HG03432 (cell line): Measurements from ENCODE around the gene SLC16A8.

Experiments used
- ATAC-seq: cut with Tn5 transposase; IDR thresholded peaks from one replicate; pipeline ENCODE4 v1.9.1; 2021; ENCODE audit warnings: mild to moderate bottlenecking, moderate library complexity; ENCODE audit not compliant: unreplicated experiment

Gene SLC16A8

DNA sequence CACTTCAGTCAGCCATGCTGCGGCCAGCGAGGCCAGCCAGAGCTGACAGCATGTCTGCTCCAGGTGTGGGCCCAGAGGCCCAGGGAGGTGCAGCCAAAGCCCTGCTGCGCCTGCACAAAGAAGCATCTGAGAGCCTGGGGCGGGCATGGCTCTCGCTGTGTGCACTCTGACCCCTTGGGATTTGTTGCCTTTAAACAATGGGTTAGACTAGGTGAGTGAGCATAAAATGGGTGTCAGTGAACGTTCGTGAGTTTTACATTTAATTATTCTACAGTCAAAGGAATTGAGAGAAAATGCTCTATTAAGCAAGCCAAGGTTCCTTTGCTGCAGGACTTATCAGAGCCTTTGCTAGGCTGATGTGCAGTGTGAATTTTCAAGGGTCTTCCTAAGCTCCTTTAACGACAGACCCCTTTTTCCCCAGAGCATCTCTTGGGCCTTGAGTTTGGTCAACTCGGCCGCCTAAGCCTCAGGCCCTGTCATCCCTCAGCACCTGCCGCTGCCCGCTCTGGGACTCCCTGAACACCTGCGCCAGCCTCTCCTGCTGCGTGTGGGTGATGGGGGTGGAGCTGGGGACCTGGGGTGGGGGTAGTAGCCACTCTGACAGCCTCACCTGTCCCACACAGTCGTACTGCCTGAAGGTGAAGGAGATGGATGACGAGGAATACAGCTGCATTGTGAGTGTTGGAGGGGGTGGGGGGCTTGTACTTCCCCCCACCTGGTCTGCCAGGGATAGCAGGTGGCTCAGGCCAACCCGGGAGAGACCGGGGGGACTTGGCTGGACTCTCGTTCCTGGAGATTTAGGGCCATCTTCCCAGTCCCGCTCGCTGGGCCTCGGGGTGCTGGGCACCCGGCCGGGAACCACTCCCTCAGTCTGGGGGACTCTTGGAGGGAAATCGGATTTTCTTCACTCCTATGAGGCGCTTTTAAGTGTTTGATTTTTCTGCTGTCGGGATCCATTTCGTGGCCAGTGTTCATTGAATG is 10.5 kb downstream of the SLC16A8 start:
- no peak for ATAC-seq

DNA sequence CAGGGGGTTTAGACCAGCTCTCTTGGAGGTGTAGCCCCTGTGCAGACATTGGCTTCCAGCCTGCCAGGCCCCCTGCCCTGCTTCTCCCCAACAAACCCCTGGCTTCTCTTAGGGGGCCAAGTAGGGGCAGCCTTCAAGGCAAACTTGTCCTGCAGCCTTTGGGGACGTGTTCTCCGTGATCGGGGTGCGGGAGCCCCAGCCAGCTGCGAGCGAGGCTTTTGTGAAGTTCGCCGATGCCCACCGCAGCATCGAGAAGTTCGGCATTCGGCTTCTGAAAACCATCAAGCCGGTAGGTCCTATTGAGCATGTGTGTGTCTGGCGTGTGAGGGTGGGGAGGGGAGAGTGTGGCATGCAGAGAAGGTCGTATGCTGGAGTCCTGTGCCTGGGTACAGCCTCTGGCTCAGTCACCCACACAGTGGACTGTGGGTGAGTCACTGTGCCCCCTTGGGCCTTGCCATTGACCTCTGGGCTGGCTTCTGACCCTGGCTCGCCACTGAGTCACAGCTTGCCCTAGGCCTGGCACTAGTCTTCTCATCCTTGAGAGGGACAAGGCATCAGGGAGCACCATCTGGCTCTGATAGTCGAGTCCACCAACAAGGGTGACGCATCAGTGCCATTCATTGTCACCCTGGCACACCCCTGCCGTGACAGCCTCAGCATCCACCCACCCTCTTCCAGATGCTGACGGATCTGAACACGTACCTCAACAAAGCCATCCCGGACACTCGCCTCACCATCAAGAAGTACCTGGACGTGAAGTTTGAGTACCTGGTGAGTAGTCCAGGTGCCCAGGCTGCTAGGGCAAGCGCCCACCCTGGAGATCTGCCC is 11.4 kb downstream of the SLC16A8 start:
- no peak for ATAC-seq

DNA sequence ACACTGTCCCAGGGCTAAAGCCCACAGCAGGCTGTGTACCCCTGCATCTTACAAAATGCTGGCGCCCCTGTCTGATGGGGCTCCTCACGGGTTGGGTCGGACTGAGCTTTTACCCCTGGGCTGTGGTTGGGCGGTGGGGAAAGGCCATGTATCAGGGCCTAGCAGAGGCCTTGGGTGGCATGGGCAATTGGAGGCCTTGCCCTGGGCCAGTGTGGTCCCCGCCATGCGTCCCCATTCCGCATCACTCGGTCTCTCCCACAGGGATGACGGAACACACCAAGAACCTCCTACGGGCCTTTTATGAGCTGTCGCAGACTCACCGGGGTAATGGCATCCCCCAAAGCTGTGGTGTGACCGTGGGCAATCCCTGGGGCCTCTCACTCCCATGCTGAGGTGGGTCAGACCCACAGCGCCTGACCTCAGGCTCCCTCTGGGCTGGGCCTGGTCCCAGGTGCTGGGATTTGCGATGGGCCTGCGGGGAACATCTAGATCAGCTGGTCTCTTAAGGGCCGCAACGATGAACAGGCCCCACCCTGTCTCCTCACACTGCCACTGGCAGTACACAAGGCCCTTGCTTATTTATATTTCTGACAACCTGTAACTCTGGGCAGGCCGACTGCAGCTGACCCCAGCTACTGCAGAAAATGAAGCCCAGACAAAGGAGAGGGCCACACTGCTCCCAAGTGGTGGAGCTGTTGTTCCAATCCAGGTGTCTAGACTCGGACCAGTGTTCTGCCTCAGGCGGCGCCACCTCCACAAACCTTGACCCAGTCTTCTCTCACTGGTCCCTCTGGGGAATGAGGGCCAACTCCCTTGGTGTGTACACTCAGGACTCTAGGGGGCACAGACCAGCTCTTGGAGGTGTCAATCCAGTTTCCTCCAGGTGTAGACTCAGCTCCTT is 12.3 kb downstream of the SLC16A8 start:
- no peak for ATAC-seq

DNA sequence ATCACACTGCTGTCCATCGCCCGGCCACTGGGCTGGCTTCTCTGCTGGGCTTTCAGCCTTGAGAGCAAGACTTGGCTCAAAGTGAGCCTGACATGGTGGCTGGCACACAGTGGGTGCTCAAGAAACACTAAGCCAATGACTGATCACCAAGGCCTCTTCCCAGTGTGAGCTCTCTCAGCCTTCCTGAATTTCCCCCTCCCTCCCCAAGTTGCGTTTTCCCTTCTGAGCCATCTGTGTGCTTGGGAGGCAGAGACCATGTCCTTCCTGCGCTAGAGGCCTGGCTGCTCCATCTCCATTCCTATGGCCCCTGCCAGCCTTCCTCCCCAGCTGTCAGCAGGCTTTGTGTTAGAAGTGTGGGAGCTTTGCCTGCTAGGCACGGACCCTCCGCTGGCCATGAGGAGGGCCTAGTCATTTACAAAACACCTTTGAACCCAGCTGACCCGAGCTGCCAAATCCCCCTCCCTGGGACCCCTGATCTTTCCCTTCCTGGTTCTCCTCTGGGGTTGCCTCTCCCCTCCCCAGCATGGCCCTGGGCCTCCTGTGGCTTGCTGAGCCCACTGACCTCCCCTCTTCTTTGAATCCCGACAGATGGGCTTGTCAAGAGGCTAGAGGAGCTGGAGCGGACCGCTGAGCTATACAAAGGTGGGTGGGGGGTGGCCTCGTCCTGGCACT is 13.6 kb downstream of the SLC16A8 start:
- ATAC-seq: no peak

DNA sequence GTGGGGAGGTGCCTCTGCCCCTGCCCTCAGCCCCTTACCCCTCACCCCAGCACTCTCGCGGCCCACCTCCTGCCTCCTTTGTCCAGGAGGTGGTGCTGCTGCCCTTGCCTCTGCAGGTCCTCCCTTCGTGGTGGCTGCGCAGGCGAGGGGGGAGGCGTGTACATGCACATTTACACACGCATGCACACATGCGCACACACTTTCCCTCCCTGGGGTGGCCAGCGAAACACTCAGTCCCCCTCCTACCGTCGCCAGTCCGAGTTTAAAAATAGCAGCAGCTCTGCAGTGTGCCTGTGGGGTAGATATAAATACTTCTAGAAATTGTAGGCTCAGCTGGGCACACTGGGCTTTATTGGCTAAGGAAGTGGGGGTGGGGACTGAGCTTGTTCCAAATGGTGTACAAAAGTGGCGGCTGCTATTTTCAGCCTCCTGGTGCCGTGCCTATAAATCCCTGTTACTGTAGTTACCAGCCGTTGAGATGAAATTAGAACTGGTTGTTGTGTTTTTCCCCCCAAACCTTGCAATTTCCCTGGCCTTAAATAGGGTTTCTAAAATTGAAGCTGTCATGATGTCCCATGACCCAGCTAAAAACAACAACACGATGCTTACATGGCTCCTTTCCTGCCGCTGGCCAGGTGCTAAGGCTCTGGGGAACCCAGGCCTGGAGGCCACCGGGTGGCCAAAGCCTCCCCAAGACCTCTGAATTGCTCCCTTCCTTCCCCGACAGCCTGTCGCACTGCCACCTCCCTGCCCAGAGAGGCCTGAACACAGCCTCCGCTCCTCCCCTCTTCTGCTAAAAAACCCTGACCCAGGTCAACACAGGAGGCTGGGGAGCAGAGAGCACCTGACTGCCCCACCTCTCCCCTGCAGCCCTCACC is 14.4 kb downstream of the SLC16A8 start:
- no peak for ATAC-seq

DNA sequence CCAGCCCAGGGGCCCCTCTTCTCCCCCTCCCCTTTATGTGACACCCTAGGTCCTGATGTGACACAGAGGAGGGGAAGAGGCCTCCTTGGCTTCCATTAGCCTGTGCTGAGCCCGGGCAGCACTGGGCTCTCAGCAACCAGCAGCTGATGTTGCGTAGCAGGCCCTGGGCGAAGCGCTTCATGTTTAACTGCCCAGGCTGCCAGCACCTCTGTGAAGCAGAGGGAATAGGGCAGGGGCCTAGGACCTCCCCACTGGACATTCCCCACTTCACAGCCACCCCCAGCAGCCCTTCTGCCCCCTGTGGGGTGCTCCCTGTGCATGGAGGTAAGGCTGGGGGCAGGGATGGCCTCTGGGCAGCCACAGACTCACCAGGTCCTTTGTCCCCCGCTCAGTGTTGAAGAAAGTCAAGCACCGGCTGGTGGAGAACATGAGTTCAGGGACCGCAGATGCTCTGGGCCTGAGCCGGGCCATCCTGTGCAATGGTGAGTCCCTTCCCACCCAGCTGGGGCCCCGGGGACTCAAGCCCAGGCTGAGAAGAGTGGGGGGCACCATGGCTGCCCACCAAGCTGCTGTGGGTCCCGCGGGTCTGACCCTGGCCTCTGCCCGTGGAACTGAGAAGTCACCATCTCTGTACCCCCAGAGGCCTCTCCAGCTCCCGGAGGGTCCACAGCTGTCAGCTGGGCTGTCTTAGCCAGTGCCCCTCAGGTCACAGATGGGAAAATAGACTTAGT is 15.2 kb downstream of the SLC16A8 start:
- no peak for ATAC-seq

DNA sequence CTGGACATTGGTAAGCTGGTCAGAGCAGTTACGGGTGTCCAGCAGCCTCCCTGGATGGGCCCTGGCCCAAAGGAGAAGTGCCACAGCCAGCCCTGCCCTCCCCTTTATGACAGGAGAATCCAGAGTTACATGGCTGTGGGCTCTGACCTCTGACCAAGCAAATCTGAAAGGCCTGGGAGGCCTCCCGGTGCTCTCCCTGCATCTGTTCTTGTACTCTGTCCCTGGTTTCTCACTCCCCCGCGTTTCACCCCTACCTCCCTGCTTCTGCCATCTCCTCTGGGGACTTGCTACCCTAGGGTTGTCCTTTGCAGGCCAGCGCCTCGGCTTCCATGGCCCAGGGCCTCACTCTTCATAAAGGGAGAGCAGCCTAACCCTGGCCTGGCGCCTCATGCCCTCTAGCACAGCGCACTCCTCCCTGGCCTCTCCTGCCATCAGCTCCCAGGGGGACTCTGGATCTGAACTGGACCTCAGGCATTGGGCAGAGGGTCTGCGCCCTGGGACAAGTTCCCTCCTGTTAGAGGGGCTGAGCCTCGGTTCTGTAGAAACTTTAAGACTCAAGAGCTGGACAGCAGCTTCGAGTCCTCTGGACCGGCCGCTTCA is 16.1 kb downstream of the SLC16A8 start:
- no peak for ATAC-seq

DNA sequence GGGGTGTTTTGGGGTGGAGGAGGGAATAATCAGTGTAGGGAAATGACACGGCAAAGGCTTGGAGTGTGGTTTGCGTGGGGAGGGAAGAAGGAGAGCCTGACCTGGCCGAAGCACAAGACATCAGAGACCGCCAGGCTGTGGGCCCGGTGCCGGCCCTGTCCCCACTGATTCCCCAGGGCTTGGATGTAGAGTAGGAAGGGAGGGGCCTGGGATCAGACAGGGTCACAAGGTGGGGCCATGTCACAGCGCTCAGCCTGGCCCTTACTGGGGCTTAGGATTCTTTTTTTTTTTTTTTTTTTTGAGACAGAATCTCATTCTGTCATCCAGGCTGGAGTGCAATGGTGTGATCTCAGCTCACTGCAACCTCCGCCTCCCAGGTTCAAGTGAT is 17.0 kb downstream of the SLC16A8 start:
- ATAC-seq: no peak

DNA sequence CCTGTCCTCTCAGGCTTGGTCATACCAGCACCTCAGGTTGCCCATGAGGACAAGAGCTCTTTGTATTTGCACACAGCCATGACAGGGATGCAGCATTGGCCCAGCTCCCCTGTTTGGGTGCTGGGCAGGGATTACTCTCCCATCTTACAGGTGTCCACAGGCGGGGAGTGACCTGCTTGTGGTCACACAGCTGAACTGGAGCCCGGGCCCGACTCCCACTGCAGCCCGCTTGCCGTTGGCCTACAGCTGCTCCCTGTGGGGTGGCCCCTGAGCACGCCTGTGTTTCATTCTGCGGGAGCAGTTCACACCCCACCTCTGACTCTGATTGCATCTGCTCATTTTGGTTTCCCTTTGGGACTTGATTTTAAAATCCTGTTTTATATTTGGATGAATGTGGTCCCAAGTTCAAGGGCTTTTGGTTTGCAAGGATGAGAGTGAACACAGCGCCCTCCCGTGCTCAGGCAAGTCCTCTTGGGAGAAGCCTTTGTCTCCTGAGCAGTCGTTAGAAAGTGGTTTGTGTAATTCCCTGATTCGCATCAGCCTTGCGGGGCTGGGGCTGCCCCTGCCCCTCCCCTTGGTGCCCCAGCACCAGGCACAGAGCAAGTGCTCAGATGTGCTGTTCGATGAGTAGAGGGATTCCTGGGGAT is 17.5 kb downstream of the SLC16A8 start:
- no peak for ATAC-seq

DNA sequence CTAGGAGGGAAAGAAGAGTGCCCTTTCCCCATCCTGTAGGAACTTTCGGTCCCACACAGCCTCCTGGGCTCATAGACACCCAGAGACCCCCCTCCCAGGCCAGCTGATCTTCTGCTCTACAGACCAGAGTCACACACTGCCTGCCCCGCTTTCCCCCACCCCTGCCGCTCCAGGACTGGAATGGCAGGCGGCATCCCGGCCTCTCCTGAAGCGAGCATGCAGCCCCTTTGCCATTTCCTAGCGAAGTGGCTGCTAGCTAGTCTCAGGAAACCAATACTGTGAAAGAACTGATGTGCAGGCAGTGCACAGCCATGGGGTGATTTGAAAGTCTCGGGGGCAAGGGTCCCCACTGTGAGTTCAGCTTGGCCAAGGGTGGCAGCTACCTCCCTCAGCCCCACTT is 18.4 kb downstream of the SLC16A8 start:
- no peak for ATAC-seq

DNA sequence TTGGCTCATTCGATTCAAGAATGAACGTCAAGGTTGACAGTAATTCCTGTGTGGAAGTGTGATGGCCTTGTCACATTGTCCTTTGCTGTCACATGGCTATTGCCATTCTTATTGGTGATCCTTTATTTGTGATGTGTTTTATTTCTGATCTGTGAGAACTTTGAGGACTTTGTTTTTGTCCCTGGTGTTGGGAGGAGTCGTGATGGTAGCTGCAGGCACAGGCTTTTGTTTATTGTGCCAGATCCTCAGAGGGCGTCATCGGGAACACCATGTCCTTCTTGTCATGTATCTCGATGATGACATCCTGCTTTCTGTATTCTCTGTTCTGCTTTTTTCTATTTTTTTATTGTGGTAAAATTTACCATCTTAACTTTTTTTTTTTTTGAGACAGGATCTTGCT is 21.2 kb downstream of the SLC16A8 start:
- no peak for ATAC-seq

DNA sequence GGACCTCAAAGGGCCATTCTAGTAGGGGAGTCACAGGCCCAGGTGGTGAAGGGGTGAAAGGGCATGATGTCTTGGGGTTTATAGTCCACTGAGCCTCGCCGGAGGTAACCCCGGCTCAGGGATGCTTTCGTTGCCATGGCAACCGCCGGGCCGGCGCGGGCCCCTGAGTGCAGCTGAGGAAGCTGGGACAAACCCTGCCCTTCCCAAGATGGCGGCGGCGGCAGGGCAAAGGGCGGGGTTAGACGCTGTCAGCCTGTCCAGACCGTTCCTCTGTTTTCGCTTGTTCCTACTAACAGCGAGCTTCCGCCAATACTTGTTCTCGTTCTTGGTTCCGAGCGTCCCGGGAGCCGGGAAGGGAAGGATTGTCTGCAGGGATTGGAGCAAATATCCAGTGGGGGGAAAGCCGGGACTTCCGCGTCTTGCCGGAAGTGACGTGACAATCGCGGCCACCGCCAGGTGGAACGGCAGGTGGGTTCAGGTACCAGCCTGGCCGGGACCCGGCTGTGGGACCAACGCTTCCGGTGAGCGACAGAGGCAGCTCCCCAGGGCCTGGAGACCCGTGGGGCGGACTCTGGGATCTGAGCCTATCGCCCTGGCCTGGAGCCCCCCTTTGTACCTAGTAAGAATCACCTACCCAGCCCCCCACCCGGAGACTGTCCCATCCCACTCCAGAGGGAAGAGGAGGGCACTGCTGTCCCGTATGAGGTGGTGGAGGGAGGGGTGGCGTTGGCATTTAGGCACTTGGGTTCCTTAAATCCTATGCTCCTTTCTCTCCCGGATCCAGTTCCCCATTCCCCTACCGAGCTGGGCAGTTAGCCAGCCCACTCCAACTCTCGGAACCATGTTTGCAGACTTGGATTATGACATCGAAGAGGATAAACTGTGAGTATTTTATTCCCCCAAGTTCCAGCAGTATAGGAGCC is 26.8 kb downstream of the SLC16A8 start, which contains the start of gene PICK1:
TSS of gene PICK1 (plus strand) at position 436 of the 923 bp plus-strand sequence. CDS start at position 842, 406 bp downstream.
- ATAC-seq: peak; percentile 49

DNA sequence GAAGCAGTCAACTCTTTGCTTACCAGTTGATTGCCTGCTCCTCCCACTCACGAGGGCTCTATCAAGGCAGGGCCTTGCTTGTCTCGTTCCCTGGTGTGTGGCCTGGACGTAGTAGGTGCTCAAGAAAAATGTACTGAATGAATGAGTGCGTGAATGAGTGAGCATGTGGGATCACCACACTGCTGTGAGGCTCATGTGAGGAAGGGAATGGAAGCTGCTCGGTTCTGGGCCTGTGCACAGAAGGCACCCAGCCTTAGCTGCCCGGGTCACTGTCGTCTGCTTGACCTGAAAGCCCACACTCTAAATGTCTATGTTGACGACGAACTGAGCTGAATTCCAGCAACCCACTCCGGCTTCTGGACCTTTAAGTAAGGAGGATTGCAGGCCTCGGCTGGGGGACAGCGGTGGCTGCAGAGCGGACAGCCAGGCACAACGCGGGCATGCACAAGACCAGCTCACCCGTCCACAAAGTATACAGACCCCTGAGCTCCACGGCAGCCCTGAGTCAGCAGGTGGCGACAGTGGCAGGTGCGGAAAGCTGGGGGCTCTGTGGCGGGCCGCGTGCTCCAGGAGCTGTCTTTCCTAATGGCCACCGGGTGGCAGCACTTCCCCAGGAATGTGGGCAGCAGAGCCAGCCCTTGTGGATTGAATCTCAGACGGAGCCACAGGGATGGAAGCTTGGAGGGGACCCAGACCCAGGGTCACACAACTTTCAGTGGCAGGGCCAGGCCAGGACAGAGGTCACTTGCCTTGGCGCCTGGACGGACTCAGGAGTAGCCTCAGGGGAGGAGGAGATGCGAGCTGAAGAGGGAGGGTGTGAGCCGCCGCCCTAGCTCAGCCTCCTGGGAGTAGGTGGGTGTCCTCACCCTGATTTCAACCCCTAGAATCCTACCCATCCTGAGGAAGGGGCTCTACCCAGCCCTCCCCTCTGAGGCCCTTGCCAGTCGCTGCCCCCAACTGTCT is 31.8 kb downstream of the SLC16A8 start:
- peak; percentile 64 for ATAC-seq

DNA sequence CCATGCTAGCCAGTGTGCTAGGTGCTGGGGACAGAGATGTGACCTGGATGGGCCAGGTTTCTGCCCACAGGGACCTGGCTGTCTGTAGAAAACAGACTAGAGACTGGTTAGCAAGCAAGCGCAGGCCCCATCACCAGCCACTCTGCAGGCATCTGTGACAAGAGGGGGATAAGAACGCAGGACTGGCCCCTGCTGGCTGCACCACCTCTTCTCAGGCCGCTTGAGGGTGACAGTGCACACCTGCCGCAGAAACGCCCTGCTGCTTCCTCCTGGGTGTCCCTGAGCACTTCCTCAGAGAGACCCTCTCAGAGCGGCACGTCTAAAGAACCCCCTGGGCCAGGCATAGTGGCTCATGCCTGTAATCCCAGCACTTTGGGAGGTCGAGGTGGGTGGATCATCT is 32.7 kb downstream of the SLC16A8 start:
- ATAC-seq: no peak

DNA sequence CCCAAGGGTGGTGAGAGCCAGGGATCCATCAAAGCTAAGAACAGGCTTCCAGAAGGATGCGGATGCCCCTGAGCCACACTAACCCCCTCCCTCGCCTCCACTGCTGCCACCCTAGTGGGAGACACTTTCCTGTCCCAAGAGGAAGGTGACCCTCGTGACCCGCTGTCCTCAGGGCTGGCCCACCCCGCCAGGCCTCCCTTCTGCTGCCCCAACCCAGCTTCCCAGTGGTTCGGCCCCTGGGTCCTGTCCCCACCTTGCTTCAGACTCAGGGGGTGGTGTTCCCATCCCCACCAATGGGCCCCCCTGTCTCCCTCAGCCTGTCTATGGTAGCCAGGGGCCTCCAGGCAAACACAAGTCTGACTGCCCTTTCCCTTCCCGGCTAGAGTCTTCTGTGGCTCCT is 33.3 kb downstream of the SLC16A8 start:
- ATAC-seq: no peak
